Stimulated activated naive CD8-positive, alpha-beta T cell treated with anti-CD3 and anti-CD28 coated beads, Interleukin-15, Interleukin-2, amounts not matched to agents 100 ng/mL and 50 ng/mL, for 24 hours (primary cell): ENCODE results near the gene PABPC3.

Experiments
- H3K27ac Mint-ChIP-seq: one replicate; pipeline ENCODE4 v1.8.0; 2021; ENCODE audit warnings: mild to moderate bottlenecking, mixed read lengths
- H3K27me3 Mint-ChIP-seq: one replicate; pipeline ENCODE4 v1.8.0; 2021; ENCODE audit warnings: mixed read lengths
- H3K36me3 Mint-ChIP-seq: one replicate; pipeline ENCODE4 v1.8.0; 2021; ENCODE audit warnings: low read depth, mixed read lengths
- H3K4me1 Mint-ChIP-seq: one replicate; pipeline ENCODE4 v1.8.0; 2021; ENCODE audit warnings: low read depth, mixed read lengths
- H3K4me3 Mint-ChIP-seq: one replicate; pipeline ENCODE4 v1.8.0; 2021; ENCODE audit warnings: mild to moderate bottlenecking, mixed read lengths
- H3K9me3 Mint-ChIP-seq: one replicate; pipeline ENCODE4 v1.8.0; 2021; ENCODE audit warnings: mixed read lengths

PABPC3 gene

DNA sequence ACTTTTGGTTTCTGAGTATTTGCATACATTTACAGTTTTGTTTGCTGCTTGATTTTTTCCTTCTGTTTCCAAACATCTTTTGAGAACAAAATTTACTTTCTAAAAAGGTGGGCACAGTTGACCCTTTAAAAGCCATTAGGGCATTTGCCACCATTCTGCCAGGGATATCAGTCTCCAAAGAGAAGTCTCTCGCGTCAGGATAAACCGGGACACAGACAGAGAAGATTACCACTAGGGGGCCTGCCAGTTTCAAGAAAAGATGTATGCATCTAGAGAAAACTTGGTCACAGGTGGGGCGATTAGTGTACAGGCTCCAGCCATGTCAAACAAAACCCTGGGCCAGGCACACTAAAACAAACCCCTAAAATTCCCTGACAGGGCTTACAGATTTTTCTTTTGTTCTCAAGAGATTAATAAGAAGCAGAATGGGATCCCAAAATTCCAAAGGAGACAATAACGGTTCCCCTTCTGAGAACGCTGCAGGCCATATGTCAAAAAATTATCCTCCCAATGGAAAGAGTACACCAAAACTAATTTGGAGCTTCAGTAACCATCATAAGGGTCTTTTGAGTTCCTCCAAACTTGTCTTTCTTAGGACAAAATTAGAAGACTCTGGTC lies 10.7 kb upstream of the PABPC3 start:
- Mint-ChIP-seq H3K27ac (no peak overlapping the region), H3K4me3 (no peak overlapping the region), H3K9me3 (no peaks in the 10 kb centered on the region), H3K36me3 (no peaks in the 10 kb centered on the region), H3K4me1 (no peaks in the 10 kb centered on the region), H3K27me3 (peaks cover 16% of the 10 kb centered on the region)

DNA sequence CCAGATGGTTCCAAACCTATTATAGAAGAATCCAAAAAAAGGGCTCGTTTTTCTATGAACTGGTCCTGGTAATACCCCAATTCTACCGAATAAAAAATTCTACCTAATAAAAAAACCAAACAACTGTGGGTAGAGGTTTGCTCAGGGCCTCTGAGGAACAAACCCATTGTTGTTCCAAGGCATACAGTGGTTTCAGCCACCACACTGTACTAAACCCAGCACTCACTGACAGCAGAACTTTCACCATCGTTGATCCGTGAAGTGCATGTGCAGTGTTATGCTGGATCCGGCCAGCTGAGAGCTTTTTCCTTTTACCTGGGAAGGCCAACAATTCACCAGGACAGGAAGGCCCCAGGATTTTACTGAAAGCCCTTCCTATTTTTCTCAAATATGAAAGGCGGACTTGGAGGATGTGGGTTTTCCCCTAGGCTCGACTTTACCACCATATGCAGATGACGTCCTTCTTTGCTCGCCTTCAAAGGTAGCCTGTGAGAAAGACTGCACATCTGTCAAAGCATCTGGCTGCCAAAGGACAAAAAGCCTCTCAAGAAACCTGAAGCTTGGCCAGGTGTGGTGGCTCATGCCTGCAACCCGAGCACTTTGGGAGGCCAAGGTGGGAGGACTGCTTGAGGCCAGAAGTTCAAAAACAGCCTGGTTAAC lies 7.2 kb upstream of the PABPC3 start:
- Mint-ChIP-seq H3K27me3 (peaks cover 14% of the 10 kb centered on the region), H3K9me3 (no peaks in the 10 kb centered on the region), H3K4me1 (no peaks in the 10 kb centered on the region), H3K4me3 (no peak overlapping the region), H3K27ac (no peak overlapping the region), H3K36me3 (no peaks in the 10 kb centered on the region)

DNA sequence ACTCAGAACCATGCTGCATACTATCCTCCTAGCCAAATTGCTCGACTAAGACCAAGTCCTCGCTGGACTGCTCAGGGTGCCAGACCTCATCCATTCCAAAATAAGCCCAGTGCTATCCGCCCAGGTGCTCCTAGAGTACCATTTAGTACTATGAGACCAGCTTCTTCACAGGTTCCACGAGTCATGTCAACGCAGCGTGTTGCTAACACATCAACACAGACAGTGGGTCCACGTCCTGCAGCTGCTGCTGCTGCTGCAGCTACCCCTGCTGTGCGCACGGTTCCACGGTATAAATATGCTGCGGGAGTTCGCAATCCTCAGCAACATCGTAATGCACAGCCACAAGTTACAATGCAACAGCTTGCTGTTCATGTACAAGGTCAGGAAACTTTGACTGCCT lies 1.5 kb downstream of the PABPC3 start:
- no peak overlapping the region for H3K4me3 Mint-ChIP-seq
- H3K27ac Mint-ChIP-seq: no peak overlapping the region
- H3K27me3 Mint-ChIP-seq: peaks cover 35% of the 10 kb centered on the region
- H3K36me3 Mint-ChIP-seq: no peaks in the 10 kb centered on the region
- H3K4me1 Mint-ChIP-seq: no peaks in the 10 kb centered on the region
- H3K9me3 Mint-ChIP-seq: no peaks in the 10 kb centered on the region

DNA sequence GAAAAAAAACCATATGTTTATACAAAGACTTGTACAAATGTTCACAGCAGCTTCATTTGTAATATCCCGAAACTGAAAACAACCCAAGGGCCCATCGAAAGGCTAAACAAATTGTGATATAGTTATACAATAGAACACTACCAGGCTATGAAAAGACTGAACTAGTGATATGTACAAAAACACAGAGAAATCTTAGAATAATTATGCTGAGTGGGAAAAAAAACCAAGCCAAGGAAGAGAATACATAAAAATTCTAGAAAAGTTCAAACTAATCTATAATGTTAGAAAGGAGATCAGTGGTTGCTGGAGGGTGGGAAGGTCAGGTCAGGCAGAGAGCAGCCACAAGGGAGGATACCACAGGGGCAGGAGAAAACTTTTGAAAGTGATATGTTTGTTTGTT lies 7.8 kb downstream of the PABPC3 start:
- Mint-ChIP-seq H3K4me1 (no peaks in the 10 kb centered on the region), H3K27me3 (peaks cover 18% of the 10 kb centered on the region), H3K9me3 (no peaks in the 10 kb centered on the region), H3K27ac (no peak overlapping the region), H3K36me3 (no peaks in the 10 kb centered on the region), H3K4me3 (no peak overlapping the region)

DNA sequence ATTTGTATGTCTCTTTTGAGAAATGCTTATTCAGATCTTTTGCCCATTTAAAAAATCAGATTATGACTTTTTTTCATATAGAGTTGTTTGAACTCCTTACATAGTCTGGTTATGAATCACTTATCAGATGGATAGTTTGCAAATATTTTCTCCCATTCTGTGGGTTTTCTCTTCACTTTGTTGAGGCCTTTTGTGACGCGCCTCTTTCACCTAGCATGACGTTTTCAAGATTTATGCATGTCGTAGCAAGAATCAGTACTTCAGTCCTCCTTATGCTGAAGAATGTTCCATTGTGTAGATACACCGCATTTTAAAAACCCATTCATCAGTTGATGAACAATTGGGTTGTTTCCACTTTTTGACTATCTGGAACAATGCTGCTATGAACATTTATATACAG lies 13.4 kb downstream of the PABPC3 start:
- no peaks in the 10 kb centered on the region for H3K36me3 Mint-ChIP-seq
- no peak overlapping the region for H3K27ac Mint-ChIP-seq
- no peaks in the 10 kb centered on the region for H3K4me1 Mint-ChIP-seq
- H3K27me3 Mint-ChIP-seq: peaks cover 18% of the 10 kb centered on the region
- no peaks in the 10 kb centered on the region for H3K9me3 Mint-ChIP-seq
- no peak overlapping the region for H3K4me3 Mint-ChIP-seq

DNA sequence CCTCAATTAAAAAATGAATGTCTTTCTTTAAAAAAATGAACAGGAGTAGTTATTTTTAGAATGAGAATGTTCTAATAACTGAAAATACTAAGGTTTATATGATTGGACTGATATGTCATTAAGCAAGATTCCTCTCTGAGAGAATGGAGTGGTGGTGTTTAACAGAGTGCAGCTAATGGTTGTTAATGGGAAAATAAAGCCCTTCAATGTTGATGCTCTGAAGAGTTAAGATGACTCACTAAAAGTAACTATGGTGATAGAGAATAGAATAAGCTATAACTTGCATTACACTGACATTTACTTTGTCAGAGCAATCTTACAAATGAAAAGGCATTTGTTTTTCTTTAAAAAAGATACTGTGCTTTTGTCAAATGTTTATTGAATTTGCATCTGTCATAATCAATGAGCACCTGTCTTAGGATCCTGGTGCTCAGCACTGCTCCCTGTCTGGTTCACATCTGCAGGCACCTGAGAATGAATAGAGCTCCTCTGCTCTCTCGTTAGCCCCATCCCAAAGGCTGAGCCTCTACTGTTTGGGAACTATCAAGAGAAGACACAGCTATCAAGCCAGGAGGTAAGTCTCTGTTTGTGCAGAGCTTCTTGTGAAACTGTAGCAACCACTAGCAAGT lies 15.1 kb downstream of the PABPC3 start:
- no peaks in the 10 kb centered on the region for H3K9me3 Mint-ChIP-seq
- H3K4me1 Mint-ChIP-seq: no peaks in the 10 kb centered on the region
- H3K27me3 Mint-ChIP-seq: peaks cover 19% of the 10 kb centered on the region
- no peaks in the 10 kb centered on the region for H3K36me3 Mint-ChIP-seq
- no peak overlapping the region for H3K4me3 Mint-ChIP-seq
- H3K27ac Mint-ChIP-seq: no peak overlapping the region

DNA sequence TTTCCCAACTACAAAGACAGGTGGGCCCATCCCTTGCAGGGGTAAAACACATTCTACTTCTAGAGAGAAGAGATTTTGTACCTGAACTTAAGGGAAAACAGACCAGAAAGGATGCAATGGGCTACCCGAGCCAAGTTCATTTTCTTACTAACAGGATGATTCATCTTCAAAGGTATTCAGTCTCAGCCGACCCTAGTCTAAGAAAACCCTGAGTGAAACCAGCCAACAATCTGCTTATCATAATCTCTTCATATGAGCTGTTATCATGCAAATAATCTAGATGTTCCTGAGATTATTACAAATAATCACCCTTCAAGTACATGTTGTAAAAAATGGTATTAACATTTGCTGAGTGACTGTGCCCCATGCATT lies 15.6 kb downstream of the PABPC3 start:
- Mint-ChIP-seq H3K27me3 (peaks cover 19% of the 10 kb centered on the region), H3K9me3 (no peaks in the 10 kb centered on the region), H3K4me3 (no peak overlapping the region), H3K36me3 (no peaks in the 10 kb centered on the region), H3K27ac (no peak overlapping the region), H3K4me1 (no peaks in the 10 kb centered on the region)

DNA sequence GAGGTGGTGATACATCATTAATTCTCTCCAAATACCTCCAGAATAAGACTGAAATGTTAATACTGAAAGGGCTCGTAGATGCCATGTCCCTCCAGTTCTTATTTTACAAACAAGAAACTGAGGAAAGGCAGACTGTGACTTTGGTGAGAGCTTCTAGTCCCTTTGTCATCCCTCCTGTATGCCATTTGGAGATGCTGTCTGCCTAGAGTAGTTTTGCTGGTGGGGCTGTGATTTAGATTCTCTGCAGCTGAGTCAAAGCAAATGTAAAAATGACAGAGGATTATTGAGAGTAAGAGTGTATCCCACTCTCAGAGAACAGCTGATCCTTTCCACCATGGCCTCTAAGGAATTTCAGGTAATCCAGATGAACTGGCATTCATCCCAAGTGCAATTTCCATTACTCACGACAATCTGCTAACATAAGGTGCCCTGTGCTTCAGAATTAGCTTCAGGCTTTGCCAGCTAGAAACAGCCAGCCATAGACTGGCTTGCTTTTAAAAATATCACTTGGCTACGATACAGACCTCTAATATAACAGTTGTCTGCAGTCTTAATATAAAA lies 16.8 kb downstream of the PABPC3 start:
- Mint-ChIP-seq H3K27ac (no peak overlapping the region), H3K27me3 (peaks cover 19% of the 10 kb centered on the region)

DNA sequence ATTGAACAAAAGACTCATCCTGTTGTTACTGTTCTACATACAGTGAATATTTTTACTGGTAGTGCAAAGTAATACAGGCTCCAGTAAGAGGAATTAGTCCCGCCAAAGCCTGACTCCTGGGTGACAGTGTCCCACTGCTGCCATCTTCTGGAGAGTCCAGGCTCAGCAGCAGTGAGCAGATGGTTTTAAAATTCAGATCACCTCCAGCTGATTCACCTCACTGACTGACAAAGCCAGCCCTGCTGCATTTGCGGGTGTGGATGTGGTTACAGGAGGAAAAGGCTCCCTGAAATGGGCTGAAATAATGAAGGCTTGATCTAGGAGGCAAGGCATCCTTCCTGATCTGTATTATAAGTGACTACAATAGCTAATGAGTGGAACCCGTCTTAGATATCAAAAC lies 18.3 kb downstream of the PABPC3 start:
- no peaks in the 10 kb centered on the region for H3K4me1 Mint-ChIP-seq
- no peak overlapping the region for H3K4me3 Mint-ChIP-seq
- H3K27me3 Mint-ChIP-seq: peaks cover 20% of the 10 kb centered on the region
- H3K36me3 Mint-ChIP-seq: no peaks in the 10 kb centered on the region
- H3K27ac Mint-ChIP-seq: no peak overlapping the region
- no peaks in the 10 kb centered on the region for H3K9me3 Mint-ChIP-seq

More for the DNA sequence above, 16.8 kb downstream of the PABPC3 start:
- no peak overlapping the region for H3K4me3 Mint-ChIP-seq
- H3K36me3 Mint-ChIP-seq: no peaks in the 10 kb centered on the region
- H3K4me1 Mint-ChIP-seq: no peaks in the 10 kb centered on the region
- H3K9me3 Mint-ChIP-seq: no peaks in the 10 kb centered on the region

DNA sequence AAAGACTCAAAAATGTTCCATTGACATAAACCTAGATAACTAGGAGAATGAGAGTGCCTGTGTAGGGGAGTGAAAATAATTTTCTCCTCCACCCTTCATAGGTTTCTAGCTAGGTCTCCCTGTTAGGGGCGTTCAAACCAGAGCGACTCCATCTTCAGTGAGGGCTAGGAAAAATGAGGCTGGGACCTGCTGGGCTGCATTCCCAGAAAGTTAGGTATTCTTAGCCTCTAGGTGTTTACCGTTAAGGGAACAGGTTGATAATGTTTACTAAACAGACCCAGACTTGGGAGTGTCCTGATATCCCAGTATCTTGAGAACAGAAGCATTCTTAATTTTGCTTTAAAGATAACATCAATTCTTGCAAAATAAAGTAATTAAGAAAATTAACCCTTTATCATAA lies 20.1 kb downstream of the PABPC3 start:
- no peak overlapping the region for H3K4me3 Mint-ChIP-seq
- no peaks in the 10 kb centered on the region for H3K4me1 Mint-ChIP-seq
- H3K27me3 Mint-ChIP-seq: peaks cover 26% of the 10 kb centered on the region

DNA sequence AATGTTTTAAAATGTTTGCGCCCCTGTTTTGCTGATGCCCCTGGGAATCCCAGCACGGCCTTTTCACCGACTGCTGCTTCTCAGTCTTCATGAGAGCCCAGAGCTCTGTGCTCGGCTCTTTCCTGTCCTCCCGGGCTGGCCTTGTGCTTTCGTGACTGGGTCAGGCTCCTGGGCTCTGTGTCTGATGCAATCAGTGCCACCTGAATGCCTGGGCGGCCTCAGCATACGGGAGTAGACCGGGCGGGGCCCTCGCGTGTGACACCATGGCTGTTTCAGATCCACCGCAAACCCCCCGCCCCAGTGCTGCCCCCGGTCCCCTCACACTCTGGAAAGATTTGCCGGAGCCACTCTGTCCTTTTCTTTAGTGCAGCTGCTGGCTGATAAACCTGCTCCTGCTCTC lies 21.4 kb downstream of the PABPC3 start:
- no peak overlapping the region for H3K4me3 Mint-ChIP-seq
- H3K4me1 Mint-ChIP-seq: no peaks in the 10 kb centered on the region
- H3K9me3 Mint-ChIP-seq: no peaks in the 10 kb centered on the region
- H3K36me3 Mint-ChIP-seq: no peaks in the 10 kb centered on the region
- peaks cover 26% of the 10 kb centered on the region for H3K27me3 Mint-ChIP-seq
- H3K27ac Mint-ChIP-seq: no peak overlapping the region

More for the DNA sequence above, 20.1 kb downstream of the PABPC3 start:
- no peaks in the 10 kb centered on the region for H3K9me3 Mint-ChIP-seq
- no peaks in the 10 kb centered on the region for H3K36me3 Mint-ChIP-seq
- no peak overlapping the region for H3K27ac Mint-ChIP-seq

DNA sequence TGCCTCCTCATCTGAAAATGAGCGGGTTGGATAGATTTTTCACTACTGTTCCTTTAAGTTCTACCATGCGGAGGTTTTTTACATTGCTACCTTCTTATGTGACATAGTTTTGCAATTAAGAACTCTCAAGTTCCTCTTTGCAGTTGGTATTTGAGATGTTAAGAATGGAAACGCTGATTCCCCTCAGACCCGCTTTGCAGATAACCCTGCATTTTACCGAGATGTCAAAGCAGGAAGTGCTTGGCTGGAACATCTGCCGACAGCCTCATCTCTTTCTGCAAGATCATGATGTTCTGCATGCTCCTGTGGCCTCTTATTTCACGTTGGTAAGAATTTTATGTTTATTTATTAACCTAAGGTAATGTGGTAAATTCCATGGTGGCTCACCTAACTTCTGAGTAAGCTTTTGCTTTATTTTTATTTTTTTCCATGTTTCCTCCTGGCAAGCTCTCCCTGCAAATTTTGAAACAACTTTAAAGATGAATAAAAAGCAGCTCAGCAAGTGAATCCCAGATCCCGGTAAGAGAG lies 22.5 kb downstream of the PABPC3 start:
- peaks cover 33% of the 10 kb centered on the region for H3K27me3 Mint-ChIP-seq
- peaks cover 4% of the 10 kb centered on the region for H3K9me3 Mint-ChIP-seq
- no peaks in the 10 kb centered on the region for H3K4me1 Mint-ChIP-seq
- H3K4me3 Mint-ChIP-seq: no peak overlapping the region
- no peak overlapping the region for H3K27ac Mint-ChIP-seq
- no peaks in the 10 kb centered on the region for H3K36me3 Mint-ChIP-seq

DNA sequence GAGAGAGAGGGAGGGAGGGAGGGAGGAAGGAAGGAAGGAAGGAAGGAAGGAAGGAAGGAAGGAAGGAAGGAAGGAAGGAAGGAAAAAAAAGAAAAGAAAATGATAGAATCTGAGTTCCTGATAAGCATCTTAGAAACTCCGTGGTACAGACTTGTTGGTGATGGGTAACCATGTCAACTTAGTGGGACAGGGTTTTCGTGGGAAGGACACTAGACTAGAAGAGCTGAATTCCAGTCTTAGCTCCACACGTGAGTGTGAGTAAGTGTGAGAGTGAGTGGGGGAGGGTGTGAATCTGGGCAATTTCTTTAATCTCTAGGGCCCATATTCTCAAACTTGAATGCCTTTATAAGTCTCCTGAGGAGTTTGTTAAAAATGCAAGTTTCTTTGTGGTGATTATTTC lies 35.0 kb downstream of the PABPC3 start:
- no peak overlapping the region for H3K4me3 Mint-ChIP-seq
- no peak overlapping the region for H3K27ac Mint-ChIP-seq
- H3K27me3 Mint-ChIP-seq: peaks cover 30% of the 10 kb centered on the region
- H3K9me3 Mint-ChIP-seq: no peaks in the 10 kb centered on the region
- no peaks in the 10 kb centered on the region for H3K4me1 Mint-ChIP-seq
- no peaks in the 10 kb centered on the region for H3K36me3 Mint-ChIP-seq

DNA sequence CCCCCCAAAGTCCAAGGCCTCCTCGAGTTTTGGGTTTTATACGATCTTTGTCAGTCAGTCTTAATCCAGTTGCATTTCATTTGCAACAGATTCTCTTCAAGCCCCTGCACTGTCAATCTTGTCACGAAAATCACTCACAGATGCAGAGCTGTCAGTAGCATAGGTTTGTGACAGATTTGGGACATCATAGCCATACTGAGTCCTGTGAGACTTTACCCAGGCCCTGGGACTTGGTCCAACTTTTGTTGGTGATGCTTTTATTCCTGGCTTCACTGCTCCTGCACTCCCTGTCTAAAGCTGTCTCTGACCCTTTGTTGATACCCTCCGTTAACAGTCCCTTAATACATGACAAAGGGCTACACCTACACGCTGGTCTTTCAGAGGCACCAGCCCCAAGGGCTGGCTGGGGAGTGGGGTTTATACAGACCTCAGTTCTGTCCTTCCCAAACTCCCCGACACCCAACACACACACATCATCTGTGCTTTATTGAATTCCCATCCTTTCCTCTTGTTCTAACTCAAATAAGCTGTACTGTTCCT lies 36.0 kb downstream of the PABPC3 start:
- H3K27ac Mint-ChIP-seq: no peak overlapping the region

DNA sequence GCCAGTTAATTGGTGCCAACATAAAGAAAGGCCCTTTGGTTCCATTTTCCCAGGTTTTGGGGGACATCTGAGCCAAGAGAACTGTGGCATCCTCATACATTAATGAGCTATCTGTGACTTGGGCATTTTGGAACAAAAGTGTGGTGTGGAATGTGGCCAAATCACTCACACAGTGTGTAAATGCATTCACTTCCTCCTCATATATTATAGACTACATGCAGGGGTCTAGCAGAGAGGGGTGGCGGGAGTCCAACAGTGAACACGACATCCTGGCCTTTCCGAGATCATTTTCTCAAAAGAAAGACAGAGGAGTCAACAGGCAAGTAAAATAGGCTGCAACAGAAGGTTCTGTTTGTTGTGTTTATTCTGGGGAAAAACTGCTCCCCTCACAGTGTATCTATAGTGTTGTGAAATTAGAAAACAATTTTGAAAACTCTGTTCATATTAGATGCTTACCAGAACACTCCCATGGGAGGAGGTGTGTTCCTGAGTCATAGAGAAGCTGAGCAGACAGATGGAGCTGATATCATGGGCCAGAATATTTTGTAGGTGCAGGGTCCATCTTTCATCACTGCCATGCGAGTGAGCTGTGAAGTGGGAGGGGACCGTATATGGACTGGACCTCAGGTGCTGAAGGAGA lies 36.9 kb downstream of the PABPC3 start:
- H3K9me3 Mint-ChIP-seq: no peaks in the 10 kb centered on the region
- no peaks in the 10 kb centered on the region for H3K36me3 Mint-ChIP-seq
- peaks cover 46% of the 10 kb centered on the region for H3K27me3 Mint-ChIP-seq
- H3K4me3 Mint-ChIP-seq: no peak overlapping the region
- H3K27ac Mint-ChIP-seq: no peak overlapping the region
- no peaks in the 10 kb centered on the region for H3K4me1 Mint-ChIP-seq

More for the DNA sequence above, 36.0 kb downstream of the PABPC3 start:
- H3K36me3 Mint-ChIP-seq: no peaks in the 10 kb centered on the region
- no peaks in the 10 kb centered on the region for H3K4me1 Mint-ChIP-seq
- no peaks in the 10 kb centered on the region for H3K9me3 Mint-ChIP-seq
- peaks cover 40% of the 10 kb centered on the region for H3K27me3 Mint-ChIP-seq
- H3K4me3 Mint-ChIP-seq: no peak overlapping the region
